HepG2 (cell line): ENCODE results near the gene ESRP2. TPM values are rescaled to one million over a fixed set of nuclear protein-coding genes. Genes with fewer than 3 reads are reported as not detected.

Source experiments
- BHLHE40 ChIP-seq: IDR thresholded peaks from 2 replicates; pipeline ENCODE4 v1.6.1; 2011; ENCODE audit warnings: low read length, improper control_type of control experiment
- HOXA7 ChIP-seq: sonication (generic); formaldehyde crosslinking; IDR thresholded peaks from 2 replicates; pipeline ENCODE4 v1.8.1; 2022; ENCODE audit warnings: mild to moderate bottlenecking, missing genetic modification reagents, moderate library complexity
- MED13 ChIP-seq: sonication (generic); formaldehyde crosslinking; IDR thresholded peaks from 2 replicates; pipeline ENCODE4 v1.5.0; 2020; ENCODE audit warnings: missing genetic modification reagents
- MLLT10 ChIP-seq: sonication (generic); formaldehyde crosslinking; IDR thresholded peaks from 2 replicates; pipeline ENCODE4 v1.4.0; 2020; ENCODE audit warnings: missing genetic modification reagents
- NFE2L2 ChIP-seq: fragments of 150-350 bp; IDR thresholded peaks from 2 replicates; pipeline ENCODE4 v1.6.1; 2014; ENCODE audit warnings: low read length
- NPAS2 ChIP-seq: sonication (generic); formaldehyde crosslinking; IDR thresholded peaks from 2 replicates; pipeline ENCODE4 v1.8.0; 2022; ENCODE audit warnings: mild to moderate bottlenecking, missing genetic modification reagents, borderline replicate concordance
- PAX8 ChIP-seq: sonication (generic); formaldehyde crosslinking; IDR thresholded peaks from 2 replicates; pipeline ENCODE4 v1.8.0; 2022; ENCODE audit warnings: mild to moderate bottlenecking, missing genetic modification reagents, borderline replicate concordance
- PCBP1 ChIP-seq: fragments of 200-400 bp; formaldehyde crosslinking; IDR thresholded peaks from 2 replicates; pipeline ENCODE4 v1.6.1; 2017; ENCODE audit warnings: mild to moderate bottlenecking, low read depth, low read length, borderline replicate concordance
- RAD21 ChIP-seq: fragments of 450-650 bp; formaldehyde crosslinking; IDR thresholded peaks from 2 replicates; pipeline ENCODE4 v1.5.0; 2020; ENCODE audit warnings: mild to moderate bottlenecking
- SOX6 ChIP-seq, 2 experiments: fragments of 450-650 bp in 1 of 2; sonication (generic) in 1 of 2; formaldehyde crosslinking in 1 of 2; IDR thresholded peaks; 2 replicates each; pipeline versions ENCODE4 v1.4.0 to v1.6.1; 2017 to 2020; ENCODE audit warnings: antibody characterized with exemption in 1 of 2, mild to moderate bottlenecking in 1 of 2, missing genetic modification reagents in 1 of 2
- SSRP1 ChIP-seq: IDR thresholded peaks from 2 replicates; pipeline ENCODE4 v1.6.1; 2016; ENCODE audit warnings: control low read depth
- TAF1 ChIP-seq: sonication (generic); formaldehyde crosslinking; IDR thresholded peaks from 2 replicates; pipeline ENCODE4 v1.4.0; 2020; ENCODE audit warnings: missing genetic modification reagents
- TSC22D2 ChIP-seq: sonication (generic); formaldehyde crosslinking; IDR thresholded peaks from 2 replicates; pipeline ENCODE4 v1.5.1; 2020; ENCODE audit warnings: missing genetic modification reagents, mild to moderate bottlenecking, borderline replicate concordance
- ZBTB21 ChIP-seq: sonication (generic); formaldehyde crosslinking; IDR thresholded peaks from 2 replicates; pipeline ENCODE4 v1.4.0; 2020; ENCODE audit warnings: missing genetic modification reagents
- ZNF547 ChIP-seq: sonication (generic); formaldehyde crosslinking; IDR thresholded peaks from 2 replicates; pipeline ENCODE4 v1.5.1; 2020; ENCODE audit warnings: mild to moderate bottlenecking, missing genetic modification reagents
- ZNF605 ChIP-seq: sonication (generic); formaldehyde crosslinking; IDR thresholded peaks from 2 replicates; pipeline ENCODE4 v1.8.0; 2022; ENCODE audit warnings: mild to moderate bottlenecking, missing genetic modification reagents
- ZNF724P ChIP-seq: sonication (generic); formaldehyde crosslinking; IDR thresholded peaks from 2 replicates; pipeline ENCODE4 v1.8.0; 2022; ENCODE audit warnings: missing genetic modification reagents, borderline replicate concordance
- polyA plus RNA-seq, 8 experiments: library from polyadenylated mRNA; depleted of rRNA in 3 of 8; stranded (reverse) in 7 of 8; unstranded in 1 of 8; fragments of >200 nt; fragmentation: Illumina TruSeq in 4 of 8; extraction: Trizol in 4 of 8; gene quantifications; 2 replicates each; pipeline versions ENCODE4 v1.2.1 to v1.2.3, GENCODE V29; 2011 to 2016; ENCODE audit warnings: low read depth in 4 of 8, missing spikeins in 1 of 8, mixed read lengths in 1 of 8; ENCODE audit not compliant: insufficient read depth in 1 of 8
- total RNA-seq, 5 experiments: library from RNA; depleted of rRNA; stranded (reverse); fragments of >200 nt; fragmentation: Illumina TruSeq; extraction: Trizol; gene quantifications; 2 replicates each; pipeline ENCODE4 v1.2.3, GENCODE V29; 2016; ENCODE audit warnings: low read depth in 1 of 5
- TF ChIP-seq, protein P1 (sequence below): sonication (generic); formaldehyde crosslinking; IDR thresholded peaks from 2 replicates; pipeline ENCODE4 v1.5.0; 2020; ENCODE audit warnings: mild to moderate bottlenecking, missing genetic modification reagents
- TF ChIP-seq, protein P2 (sequence below): sonication (generic); formaldehyde crosslinking; IDR thresholded peaks from 2 replicates; pipeline ENCODE4 v1.4.0; 2020; ENCODE audit warnings: missing genetic modification reagents
- TF ChIP-seq, protein P3 (sequence below): sonication (generic); formaldehyde crosslinking; IDR thresholded peaks from 2 replicates; pipeline ENCODE4 v1.5.1; 2020; ENCODE audit warnings: mild to moderate bottlenecking, missing genetic modification reagents, moderate library complexity
- TF ChIP-seq, protein P4 (sequence below): sonication (generic); formaldehyde crosslinking; IDR thresholded peaks from 2 replicates; pipeline ENCODE4 v1.4.0; 2020; ENCODE audit warnings: missing genetic modification reagents, mild to moderate bottlenecking, borderline replicate concordance

Gene ESRP2
- total and polyA plus RNA-seq, 2 of the 13 experiments (the other 11 are each of a cell fraction or from before 2014, with no cell fraction given): 21.1 to 32.4 TPM

DNA sequence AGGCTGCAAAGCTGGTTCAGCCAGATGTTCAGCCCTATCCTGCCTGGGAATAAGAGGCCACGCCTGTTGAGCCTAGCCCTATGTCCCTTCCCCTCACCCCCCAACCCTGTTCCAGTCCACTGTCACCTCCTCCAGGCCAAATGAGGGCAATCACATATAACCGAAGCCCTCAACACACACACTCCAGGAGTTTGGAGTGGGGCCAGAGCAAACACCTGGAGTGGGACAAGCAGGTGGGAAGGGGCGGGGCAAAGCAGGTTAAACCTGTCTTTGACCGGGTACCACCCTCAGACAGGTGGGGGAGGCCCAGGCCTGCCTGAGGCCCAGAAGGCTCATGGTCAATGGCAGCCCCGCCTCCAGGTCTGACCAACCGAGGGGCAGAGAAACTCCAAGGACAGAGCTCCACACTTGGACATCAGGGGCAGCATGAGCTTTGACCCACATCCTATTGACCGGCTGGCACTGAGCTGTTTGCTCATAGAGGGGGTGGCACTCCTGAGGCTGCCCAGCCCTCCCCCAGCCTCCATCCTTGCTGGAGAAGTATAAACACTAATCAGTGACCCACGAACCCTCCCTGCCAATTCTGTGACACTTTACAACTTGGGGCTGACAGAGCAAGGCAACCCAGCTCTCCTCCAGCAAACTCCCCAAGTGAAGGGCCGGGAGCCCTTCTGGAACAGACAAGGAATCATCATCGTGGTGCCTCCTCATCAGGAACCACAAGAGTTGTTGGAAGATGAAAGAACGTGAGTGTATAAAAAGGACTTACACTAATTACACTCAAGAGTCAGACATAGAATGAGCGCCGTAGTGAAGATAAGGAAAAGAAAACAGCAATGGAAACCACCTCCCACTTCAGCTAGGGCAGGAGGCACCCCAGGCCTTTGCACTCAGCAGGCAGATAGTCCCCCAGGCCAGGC lies 1.5 kb downstream of the ESRP2 start (continued):
- TF ChIP-seq SOX6 (IDR thresholded peaks at IDR 0.05): no peak
- peak; percentile 64; the same call in 1 of the 2 replicates for TF ChIP-seq SOX6 (CRISPR knock-in tag; IDR thresholded peaks at IDR 0.05)
- TF ChIP-seq ZNF724P: no peak; the same call in 1 of the 2 replicates
- TF ChIP-seq, protein P1, sequence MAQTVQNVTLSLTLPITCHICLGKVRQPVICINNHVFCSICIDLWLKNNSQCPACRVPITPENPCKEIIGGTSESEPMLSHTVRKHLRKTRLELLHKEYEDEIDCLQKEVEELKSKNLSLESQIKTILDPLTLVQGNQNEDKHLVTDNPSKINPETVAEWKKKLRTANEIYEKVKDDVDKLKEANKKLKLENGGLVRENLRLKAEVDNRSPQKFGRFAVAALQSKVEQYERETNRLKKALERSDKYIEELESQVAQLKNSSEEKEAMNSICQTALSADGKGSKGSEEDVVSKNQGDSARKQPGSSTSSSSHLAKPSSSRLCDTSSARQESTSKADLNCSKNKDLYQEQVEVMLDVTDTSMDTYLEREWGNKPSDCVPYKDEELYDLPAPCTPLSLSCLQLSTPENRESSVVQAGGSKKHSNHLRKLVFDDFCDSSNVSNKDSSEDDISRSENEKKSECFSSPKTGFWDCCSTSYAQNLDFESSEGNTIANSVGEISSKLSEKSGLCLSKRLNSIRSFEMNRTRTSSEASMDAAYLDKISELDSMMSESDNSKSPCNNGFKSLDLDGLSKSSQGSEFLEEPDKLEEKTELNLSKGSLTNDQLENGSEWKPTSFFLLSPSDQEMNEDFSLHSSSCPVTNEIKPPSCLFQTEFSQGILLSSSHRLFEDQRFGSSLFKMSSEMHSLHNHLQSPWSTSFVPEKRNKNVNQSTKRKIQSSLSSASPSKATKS (CRISPR knock-in tag): no peak
- no peak for TF ChIP-seq NFE2L2
- TF ChIP-seq BHLHE40: no peak
- TF ChIP-seq ZNF547 (CRISPR knock-in tag): no peak
- TF ChIP-seq, protein P2, sequence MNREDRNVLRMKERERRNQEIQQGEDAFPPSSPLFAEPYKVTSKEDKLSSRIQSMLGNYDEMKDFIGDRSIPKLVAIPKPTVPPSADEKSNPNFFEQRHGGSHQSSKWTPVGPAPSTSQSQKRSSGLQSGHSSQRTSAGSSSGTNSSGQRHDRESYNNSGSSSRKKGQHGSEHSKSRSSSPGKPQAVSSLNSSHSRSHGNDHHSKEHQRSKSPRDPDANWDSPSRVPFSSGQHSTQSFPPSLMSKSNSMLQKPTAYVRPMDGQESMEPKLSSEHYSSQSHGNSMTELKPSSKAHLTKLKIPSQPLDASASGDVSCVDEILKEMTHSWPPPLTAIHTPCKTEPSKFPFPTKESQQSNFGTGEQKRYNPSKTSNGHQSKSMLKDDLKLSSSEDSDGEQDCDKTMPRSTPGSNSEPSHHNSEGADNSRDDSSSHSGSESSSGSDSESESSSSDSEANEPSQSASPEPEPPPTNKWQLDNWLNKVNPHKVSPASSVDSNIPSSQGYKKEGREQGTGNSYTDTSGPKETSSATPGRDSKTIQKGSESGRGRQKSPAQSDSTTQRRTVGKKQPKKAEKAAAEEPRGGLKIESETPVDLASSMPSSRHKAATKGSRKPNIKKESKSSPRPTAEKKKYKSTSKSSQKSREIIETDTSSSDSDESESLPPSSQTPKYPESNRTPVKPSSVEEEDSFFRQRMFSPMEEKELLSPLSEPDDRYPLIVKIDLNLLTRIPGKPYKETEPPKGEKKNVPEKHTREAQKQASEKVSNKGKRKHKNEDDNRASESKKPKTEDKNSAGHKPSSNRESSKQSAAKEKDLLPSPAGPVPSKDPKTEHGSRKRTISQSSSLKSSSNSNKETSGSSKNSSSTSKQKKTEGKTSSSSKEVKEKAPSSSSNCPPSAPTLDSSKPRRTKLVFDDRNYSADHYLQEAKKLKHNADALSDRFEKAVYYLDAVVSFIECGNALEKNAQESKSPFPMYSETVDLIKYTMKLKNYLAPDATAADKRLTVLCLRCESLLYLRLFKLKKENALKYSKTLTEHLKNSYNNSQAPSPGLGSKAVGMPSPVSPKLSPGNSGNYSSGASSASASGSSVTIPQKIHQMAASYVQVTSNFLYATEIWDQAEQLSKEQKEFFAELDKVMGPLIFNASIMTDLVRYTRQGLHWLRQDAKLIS (CRISPR knock-in tag): no peak
- TF ChIP-seq MED13 (CRISPR knock-in tag): 0 out of 2 replicates have a peak, but pooled peaks have one; percentile 54
- peak; percentile 79; the same call in 1 of the 2 replicates for TF ChIP-seq PCBP1
- TF ChIP-seq ZBTB21 (CRISPR knock-in tag): no peak
- peak; percentile 33; the same call in 1 of the 2 replicates for TF ChIP-seq RAD21 (CRISPR knock-in tag)
- peak; percentile 71 for TF ChIP-seq SSRP1 (CRISPR knock-in tag)
- no peak for TF ChIP-seq NPAS2 (CRISPR knock-in tag)
- peak; percentile 17; the same call in 1 of the 2 replicates for TF ChIP-seq TAF1
- no peak for TF ChIP-seq MLLT10 (CRISPR knock-in tag)
- TF ChIP-seq, protein P3, sequence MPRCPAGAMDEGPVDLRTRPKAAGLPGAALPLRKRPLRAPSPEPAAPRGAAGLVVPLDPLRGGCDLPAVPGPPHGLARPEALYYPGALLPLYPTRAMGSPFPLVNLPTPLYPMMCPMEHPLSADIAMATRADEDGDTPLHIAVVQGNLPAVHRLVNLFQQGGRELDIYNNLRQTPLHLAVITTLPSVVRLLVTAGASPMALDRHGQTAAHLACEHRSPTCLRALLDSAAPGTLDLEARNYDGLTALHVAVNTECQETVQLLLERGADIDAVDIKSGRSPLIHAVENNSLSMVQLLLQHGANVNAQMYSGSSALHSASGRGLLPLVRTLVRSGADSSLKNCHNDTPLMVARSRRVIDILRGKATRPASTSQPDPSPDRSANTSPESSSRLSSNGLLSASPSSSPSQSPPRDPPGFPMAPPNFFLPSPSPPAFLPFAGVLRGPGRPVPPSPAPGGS (CRISPR knock-in tag): no peak
- no peak for TF ChIP-seq PAX8
- TF ChIP-seq, protein P4, sequence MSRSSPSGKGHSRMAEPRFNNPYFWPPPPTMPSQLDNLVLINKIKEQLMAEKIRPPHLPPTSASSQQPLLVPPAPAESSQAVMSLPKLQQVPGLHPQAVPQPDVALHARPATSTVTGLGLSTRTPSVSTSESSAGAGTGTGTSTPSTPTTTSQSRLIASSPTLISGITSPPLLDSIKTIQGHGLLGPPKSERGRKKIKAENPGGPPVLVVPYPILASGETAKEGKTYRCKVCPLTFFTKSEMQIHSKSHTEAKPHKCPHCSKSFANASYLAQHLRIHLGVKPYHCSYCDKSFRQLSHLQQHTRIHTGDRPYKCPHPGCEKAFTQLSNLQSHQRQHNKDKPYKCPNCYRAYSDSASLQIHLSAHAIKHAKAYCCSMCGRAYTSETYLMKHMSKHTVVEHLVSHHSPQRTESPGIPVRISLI (CRISPR knock-in tag): no peak
- no peak for TF ChIP-seq TSC22D2 (CRISPR knock-in tag)
- TF ChIP-seq HOXA7 (CRISPR knock-in tag): no peak
- TF ChIP-seq ZNF605 (CRISPR knock-in tag): peak; percentile 86
